Neuron (in vitro differentiated cells): ENCODE results near the gene DR1.
A peak's percentile ranks its signal among the peaks of the same experiment; 100 is the strongest.

Experiments used
- H2AFZ ChIP-seq: one replicate; pipeline ENCODE4 v1.6.1; 2013; ENCODE audit warnings: low read depth, mild to moderate bottlenecking, inconsistent platforms, low read length, moderate library complexity
- H3K27me3 ChIP-seq: one replicate; pipeline ENCODE4 v1.6.1; 2013; ENCODE audit warnings: low read length; ENCODE audit not compliant: insufficient read depth
- H3K36me3 ChIP-seq: one replicate; pipeline ENCODE4 v1.6.1; 2013; ENCODE audit warnings: low read length; ENCODE audit not compliant: insufficient read depth
- H3K4me1 ChIP-seq: one replicate; pipeline ENCODE4 v1.6.1; 2013; ENCODE audit warnings: low read length; ENCODE audit not compliant: insufficient read depth
- H3K4me3 ChIP-seq: 2 replicates; pipeline ENCODE4 v1.5.1; 2013; ENCODE audit warnings: mild to moderate bottlenecking, low read length, moderate library complexity
- H3K9me3 ChIP-seq: one replicate; pipeline ENCODE4 v1.6.1; 2013; ENCODE audit warnings: low read length

Gene DR1

DNA sequence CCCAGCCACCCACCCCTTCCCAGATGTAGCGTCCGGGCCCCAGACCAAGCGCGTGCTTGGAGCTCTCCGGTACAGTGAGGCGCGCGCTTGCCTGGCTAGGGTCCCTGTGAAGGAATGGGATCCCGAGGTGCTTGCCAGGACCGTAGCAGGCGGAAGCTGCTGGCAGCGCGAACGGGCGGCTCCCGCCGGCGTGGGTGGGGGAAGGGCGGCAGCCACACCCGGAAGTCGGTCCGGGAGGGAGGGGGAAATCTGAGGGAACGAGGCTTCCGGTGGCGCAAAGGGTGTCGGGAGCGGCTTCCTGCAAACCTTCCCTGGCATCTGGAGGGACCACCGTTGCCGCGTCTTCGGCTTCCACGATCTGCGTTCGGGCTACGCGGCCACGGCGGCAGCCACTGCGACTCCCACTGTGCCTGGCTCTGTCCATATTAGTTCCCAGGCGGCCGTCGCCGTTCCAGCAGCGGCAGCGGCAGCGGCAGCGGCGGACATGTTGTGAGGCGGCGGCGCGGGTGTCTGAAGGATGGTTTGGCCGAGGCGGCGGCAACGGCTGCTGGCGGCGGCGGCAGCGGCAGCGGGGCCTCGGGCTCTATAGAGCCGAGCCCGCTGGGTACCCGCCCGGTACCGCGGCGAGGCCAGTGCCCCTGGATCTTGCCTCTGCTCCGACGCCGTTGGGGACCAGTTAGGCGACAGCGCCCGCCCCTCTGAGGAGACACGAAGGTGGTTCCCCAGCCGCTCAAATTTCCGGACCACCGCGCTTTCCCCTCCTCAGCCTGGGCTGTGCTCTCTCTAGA lies at the start of gene DR1:
TSS of gene DR1 (plus strand) at position 275 of the 788 bp plus-strand sequence. CDS start 739 bp downstream, outside the sequence.
- Histone ChIP-seq H2AFZ (peak within 1 kb of the TSS; percentile 60), H3K4me1 (peaks cover 19% of the 10 kb centered on the region), H3K27me3 (no peaks in the 10 kb centered on the region), H3K9me3 (no peaks in the 10 kb centered on the region), H3K4me3 (peak within 1 kb of the TSS; percentile 68), H3K36me3 (no peaks in the 10 kb centered on the region)

DNA sequence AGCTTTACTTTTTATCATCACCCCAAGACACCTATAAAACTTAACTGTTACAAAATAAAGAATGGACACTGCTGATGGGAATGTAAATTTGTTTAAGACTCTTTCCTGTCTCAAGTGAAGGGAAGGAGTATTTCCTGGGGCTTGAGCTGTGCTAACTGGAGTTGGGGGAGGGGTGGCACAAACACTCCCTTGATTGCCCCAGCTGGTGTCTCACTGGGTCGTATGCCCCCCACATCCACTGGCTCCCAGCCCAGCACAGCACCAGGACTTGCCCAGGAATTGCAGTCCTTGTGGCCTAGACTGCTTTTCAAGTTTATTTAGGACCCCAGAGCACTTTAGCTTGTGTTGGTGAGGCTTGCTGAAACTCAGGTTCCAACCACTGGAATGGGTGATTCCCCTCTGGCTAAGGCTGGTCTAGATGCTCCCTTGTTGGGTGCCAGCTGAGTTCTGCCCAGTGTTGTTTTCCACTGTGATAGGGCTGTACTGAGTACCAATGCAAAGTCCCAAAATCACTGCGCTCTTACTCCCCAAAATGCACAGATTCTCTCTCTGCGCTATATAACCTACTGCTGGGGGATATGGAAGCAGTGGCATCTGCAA lies 49.1 kb upstream of the DR1 start:
- no peaks in the 10 kb centered on the region for H3K4me1 ChIP-seq
- no peaks in the 10 kb centered on the region for H3K36me3 ChIP-seq
- H2AFZ ChIP-seq = no peak overlapping the region

DNA sequence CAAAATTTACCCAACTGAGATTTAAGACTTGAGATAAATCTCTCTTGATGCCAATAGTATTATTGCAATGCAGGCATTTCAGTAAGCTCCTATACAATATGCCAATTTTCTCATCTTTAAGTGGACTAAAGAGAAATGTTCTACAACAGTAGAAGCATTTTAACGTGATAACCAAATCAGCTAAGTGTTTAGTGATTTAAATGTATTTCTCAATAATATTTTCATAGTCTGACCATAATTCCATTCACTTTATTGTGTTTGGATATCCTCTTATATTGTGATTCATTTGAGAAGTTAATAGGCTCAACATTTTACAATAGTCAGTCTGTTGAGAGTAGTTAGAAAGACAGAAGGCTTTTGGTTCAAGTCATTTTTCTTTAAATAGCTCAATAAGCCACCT lies 44.6 kb upstream of the DR1 start:
- Histone ChIP-seq H3K9me3 (no peaks in the 10 kb centered on the region), H3K36me3 (no peaks in the 10 kb centered on the region), H3K4me3 (no peak overlapping the region), H2AFZ (no peak overlapping the region), H3K4me1 (no peaks in the 10 kb centered on the region), H3K27me3 (no peaks in the 10 kb centered on the region)

More for the DNA sequence above, 49.1 kb upstream of the DR1 start:
- Histone ChIP-seq H3K9me3 (no peaks in the 10 kb centered on the region), H3K4me3 (no peak overlapping the region), H3K27me3 (no peaks in the 10 kb centered on the region)

GRCh38 chr1:93302078-93302477 lies 43.6 kb upstream of the DR1 start:
- H3K4me3 ChIP-seq = no peak overlapping the region
- H3K4me1 ChIP-seq = no peaks in the 10 kb centered on the region
- H2AFZ ChIP-seq = no peak overlapping the region
- no peaks in the 10 kb centered on the region for H3K9me3 ChIP-seq
- H3K27me3 ChIP-seq = no peaks in the 10 kb centered on the region
- H3K36me3 ChIP-seq = no peaks in the 10 kb centered on the region

GRCh38 chr1:93304716-93305138 lies 41.0 kb upstream of the DR1 start:
- H3K4me3 ChIP-seq = no peak overlapping the region
- no peaks in the 10 kb centered on the region for H3K36me3 ChIP-seq
- no peak overlapping the region for H2AFZ ChIP-seq
- no peaks in the 10 kb centered on the region for H3K4me1 ChIP-seq
- H3K27me3 ChIP-seq = no peaks in the 10 kb centered on the region
- H3K9me3 ChIP-seq = no peaks in the 10 kb centered on the region

GRCh38 chr1:93306920-93307319 lies 38.8 kb upstream of the DR1 start:
- no peaks in the 10 kb centered on the region for H3K9me3 ChIP-seq
- no peaks in the 10 kb centered on the region for H3K4me1 ChIP-seq
- no peak overlapping the region for H3K4me3 ChIP-seq
- H3K36me3 ChIP-seq = no peaks in the 10 kb centered on the region
- H3K27me3 ChIP-seq = no peaks in the 10 kb centered on the region
- H2AFZ ChIP-seq = no peak overlapping the region

DNA sequence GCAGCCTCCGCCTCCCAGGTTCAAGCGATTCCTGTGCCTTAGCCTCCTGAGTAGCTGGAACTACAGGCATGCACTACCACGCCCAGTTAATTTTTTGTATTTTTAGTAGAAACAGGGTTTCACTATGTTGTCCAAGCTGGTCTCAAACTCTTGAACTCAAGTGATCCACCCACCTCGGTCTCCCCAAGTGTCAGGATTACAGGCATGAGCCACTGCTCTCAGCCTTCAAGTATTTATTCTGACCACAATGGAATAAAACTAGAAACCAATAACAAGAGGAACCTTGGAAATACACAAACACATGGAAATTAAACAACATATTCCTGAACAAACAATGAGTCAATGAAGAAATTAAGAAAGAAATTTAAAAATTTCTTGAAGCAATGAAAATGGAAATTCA lies 32.7 kb upstream of the DR1 start:
- H3K36me3 ChIP-seq = no peaks in the 10 kb centered on the region
- no peaks in the 10 kb centered on the region for H3K4me1 ChIP-seq
- no peaks in the 10 kb centered on the region for H3K9me3 ChIP-seq
- H2AFZ ChIP-seq = no peak overlapping the region
- H3K4me3 ChIP-seq = no peak overlapping the region
- H3K27me3 ChIP-seq = no peaks in the 10 kb centered on the region

DNA sequence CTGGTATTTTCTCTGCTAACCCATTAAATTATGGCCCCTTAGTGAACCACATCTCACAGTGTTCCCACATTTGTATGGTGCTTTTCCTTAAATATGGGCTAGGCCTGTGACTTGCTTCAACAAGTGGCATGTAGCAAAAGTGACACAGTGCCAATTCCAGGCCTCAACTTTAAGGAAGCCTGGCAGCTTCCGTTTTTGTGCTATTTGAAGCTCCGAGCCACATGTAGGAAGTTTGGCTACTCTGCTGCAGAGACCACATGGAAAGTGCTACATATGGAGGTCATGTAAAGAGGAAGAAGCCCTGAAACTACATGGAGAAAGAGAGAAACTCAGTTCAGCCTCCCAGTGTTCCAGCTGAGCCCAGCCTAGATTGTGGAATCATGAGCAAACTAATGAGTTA lies 28.5 kb upstream of the DR1 start:
- no peak overlapping the region for H3K4me3 ChIP-seq
- no peaks in the 10 kb centered on the region for H3K27me3 ChIP-seq
- no peaks in the 10 kb centered on the region for H3K4me1 ChIP-seq
- no peaks in the 10 kb centered on the region for H3K36me3 ChIP-seq
- no peak overlapping the region for H2AFZ ChIP-seq
- H3K9me3 ChIP-seq = peaks cover 5% of the 10 kb centered on the region

- Histone ChIP-seq H3K27me3 (no peaks in the 10 kb centered on the region), H3K9me3 (peaks cover 5% of the 10 kb centered on the region), H3K36me3 (no peaks in the 10 kb centered on the region), H3K4me1 (no peaks in the 10 kb centered on the region), H3K4me3 (no peak overlapping the region), H2AFZ (no peak overlapping the region)
Measured at GRCh38 chr1:93317943-93318342, 27.8 kb upstream of the DR1 start.

- Histone ChIP-seq H3K4me3 (no peak overlapping the region), H3K4me1 (no peaks in the 10 kb centered on the region), H3K36me3 (no peaks in the 10 kb centered on the region), H3K27me3 (no peaks in the 10 kb centered on the region), H3K9me3 (peaks cover 5% of the 10 kb centered on the region), H2AFZ (no peak overlapping the region)
Measured at GRCh38 chr1:93321720-93322119, 24.0 kb upstream of the DR1 start.

- H2AFZ ChIP-seq = no peak overlapping the region
- peaks cover 5% of the 10 kb centered on the region for H3K9me3 ChIP-seq
- no peaks in the 10 kb centered on the region for H3K27me3 ChIP-seq
- no peaks in the 10 kb centered on the region for H3K36me3 ChIP-seq
- no peak overlapping the region for H3K4me3 ChIP-seq
- no peaks in the 10 kb centered on the region for H3K4me1 ChIP-seq
Measured at GRCh38 chr1:93322349-93322748, 23.4 kb upstream of the DR1 start.

GRCh38 chr1:93323185-93323820 lies 22.4 kb upstream of the DR1 start:
- Histone ChIP-seq H3K4me3 (no peak overlapping the region), H3K27me3 (no peaks in the 10 kb centered on the region), H2AFZ (no peak overlapping the region), H3K9me3 (peaks cover 5% of the 10 kb centered on the region), H3K4me1 (no peaks in the 10 kb centered on the region), H3K36me3 (no peaks in the 10 kb centered on the region)
